Measurements from ENCODE around the gene JUN.
"Not testable (repeated sequence)": the region's sequence is repeated elsewhere in the genome, so short reads cannot be mapped to it uniquely, and the experiment has no call there.

Gene JUN

GRCh38 chr1:58804853-58805565, 21.2 kb upstream of the JUN start:
- H3K9ac ChIP-seq (ENCODE audit: low read length), result no peak overlapping the region
- TF ChIP-seq EZH2phosphoT487 (conservative IDR thresholded peaks at IDR 0.05; ENCODE audit: low read length) (no peak), CTCF (IDR thresholded peaks at IDR 0.05; ENCODE audit: insufficient read depth, low read length, poor library complexity, severe bottlenecking) (no peak)
- H2AFZ ChIP-seq (ENCODE audit: low read depth, low read length, severe bottlenecking), result no peak overlapping the region
- H3K36me3 ChIP-seq (ENCODE audit: low read length), result no peaks in the 10 kb centered on the region
- H3K4me3 ChIP-seq (ENCODE audit: insufficient read depth, low read length, poor library complexity, severe bottlenecking), result no peak overlapping the region
- H3K27ac ChIP-seq (ENCODE audit: low read depth, low read length), result no peak overlapping the region
- no peaks in the 10 kb centered on the region for H3K9me3 ChIP-seq (ENCODE audit: insufficient read depth, low read length)
- no peaks in the 10 kb centered on the region for H3K27me3 ChIP-seq (ENCODE audit: low read length)
- no peaks in the 10 kb centered on the region for H3F3A ChIP-seq (ENCODE audit: insufficient read depth)
- H3K4me2 ChIP-seq (ENCODE audit: low read depth, low read length, poor library complexity, severe bottlenecking), result no peak overlapping the region
- H3K9me2 ChIP-seq (replicated peaks; ENCODE audit: insufficient read depth, low read length), result no peaks in the 10 kb centered on the region
- no peaks in the 10 kb centered on the region for H4K20me1 ChIP-seq (ENCODE audit: low read depth, low read length)
- H3K79me2 ChIP-seq (ENCODE audit: insufficient read depth, low read length), result no peaks in the 10 kb centered on the region

DNA sequence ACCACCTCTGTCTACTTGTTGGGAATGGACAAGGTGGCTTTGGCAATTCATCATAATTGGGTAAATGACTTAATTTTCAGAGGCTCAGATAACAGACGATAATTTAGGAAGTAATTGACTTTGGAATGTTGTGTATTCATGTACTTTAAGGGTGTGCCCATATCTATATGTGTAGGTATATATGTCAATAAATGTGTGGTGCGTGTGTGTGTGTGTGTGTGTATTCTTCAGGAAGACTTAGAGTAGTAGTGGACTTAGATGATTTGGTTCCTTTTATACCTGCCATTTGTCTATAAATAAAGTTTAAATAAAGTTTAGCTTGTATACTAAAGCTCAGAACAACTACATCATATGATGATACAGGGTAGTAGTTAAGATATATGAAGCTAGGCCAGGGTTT, 20.0 kb upstream of the JUN start:
- Histone ChIP-seq H2AFZ (ENCODE audit: low read depth, low read length, severe bottlenecking) (no peak overlapping the region), H3K4me2 (ENCODE audit: low read depth, low read length, poor library complexity, severe bottlenecking) (no peak overlapping the region), H3K36me3 (ENCODE audit: low read length) (no peaks in the 10 kb centered on the region), H3K9me2 (replicated peaks; ENCODE audit: insufficient read depth, low read length) (no peaks in the 10 kb centered on the region), H3K9me3 (ENCODE audit: insufficient read depth, low read length) (no peaks in the 10 kb centered on the region), H3K9ac (ENCODE audit: low read length) (no peak overlapping the region), H4K20me1 (ENCODE audit: low read depth, low read length) (no peaks in the 10 kb centered on the region), H3K4me3 (ENCODE audit: insufficient read depth, low read length, poor library complexity, severe bottlenecking) (no peak overlapping the region), H3K79me2 (ENCODE audit: insufficient read depth, low read length) (no peaks in the 10 kb centered on the region), H3F3A (ENCODE audit: insufficient read depth) (no peaks in the 10 kb centered on the region), H3K27me3 (ENCODE audit: low read length) (no peaks in the 10 kb centered on the region), H3K27ac (ENCODE audit: low read depth, low read length) (no peak overlapping the region)
- TF ChIP-seq CTCF (IDR thresholded peaks at IDR 0.05; ENCODE audit: insufficient read depth, low read length, poor library complexity, severe bottlenecking) (no peak), EZH2phosphoT487 (conservative IDR thresholded peaks at IDR 0.05; ENCODE audit: low read length) (no peak)

DNA sequence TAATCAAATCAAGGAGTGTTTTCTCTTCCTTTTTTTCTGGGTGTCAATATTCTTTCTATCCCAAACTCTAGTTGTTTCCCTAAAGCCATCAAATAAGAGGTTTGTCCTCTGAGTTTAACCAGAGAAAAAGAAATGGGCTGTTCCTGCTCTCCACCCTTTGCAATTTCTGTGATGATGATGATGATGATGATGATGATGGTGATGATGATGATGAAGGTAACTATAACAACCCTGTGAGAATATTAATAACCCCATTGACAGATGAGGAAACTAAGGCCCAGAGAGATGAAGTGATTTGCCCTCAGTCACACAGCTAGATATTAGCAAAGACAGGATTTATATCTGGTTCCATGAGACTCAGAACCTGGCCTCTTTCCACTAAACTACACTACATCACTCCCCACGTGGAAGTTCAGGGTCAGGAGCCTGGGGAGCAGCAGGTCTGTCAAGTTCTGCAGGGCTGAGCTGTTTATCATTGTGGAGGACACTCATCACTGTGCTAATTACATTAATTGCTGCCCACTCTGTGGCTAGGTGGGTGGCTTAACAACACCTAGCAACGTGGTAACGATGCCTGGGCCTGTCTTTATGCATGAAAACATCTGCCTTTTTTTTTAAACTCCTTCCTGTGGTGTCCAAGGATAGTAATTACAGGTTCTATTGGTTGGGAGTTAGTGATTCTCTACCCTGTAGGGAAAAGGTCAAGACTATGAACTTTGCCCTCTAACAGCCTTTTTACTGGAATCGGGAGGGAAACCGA, 19.0 kb upstream of the JUN start:
- TF ChIP-seq EZH2phosphoT487 (conservative IDR thresholded peaks at IDR 0.05; ENCODE audit: low read length) (no peak), CTCF (IDR thresholded peaks at IDR 0.05; ENCODE audit: insufficient read depth, low read length, poor library complexity, severe bottlenecking) (no peak)
- Histone ChIP-seq H2AFZ (ENCODE audit: low read depth, low read length, severe bottlenecking) (no peak overlapping the region), H3K9ac (ENCODE audit: low read length) (no peak overlapping the region), H3K9me3 (ENCODE audit: insufficient read depth, low read length) (no peaks in the 10 kb centered on the region), H4K20me1 (ENCODE audit: low read depth, low read length) (no peaks in the 10 kb centered on the region), H3K9me2 (replicated peaks; ENCODE audit: insufficient read depth, low read length) (no peaks in the 10 kb centered on the region), H3K79me2 (ENCODE audit: insufficient read depth, low read length) (no peaks in the 10 kb centered on the region), H3K36me3 (ENCODE audit: low read length) (no peaks in the 10 kb centered on the region), H3K27me3 (ENCODE audit: low read length) (no peaks in the 10 kb centered on the region), H3K4me3 (ENCODE audit: insufficient read depth, low read length, poor library complexity, severe bottlenecking) (no peak overlapping the region), H3K27ac (ENCODE audit: low read depth, low read length) (no peak overlapping the region), H3K4me2 (ENCODE audit: low read depth, low read length, poor library complexity, severe bottlenecking) (no peak overlapping the region), H3F3A (ENCODE audit: insufficient read depth) (no peaks in the 10 kb centered on the region)

GRCh38 chr1:58801286-58801685, 17.4 kb upstream of the JUN start:
- not testable (repeated sequence) for H2AFZ ChIP-seq (ENCODE audit: low read depth, low read length, severe bottlenecking); H3K4me3 ChIP-seq (ENCODE audit: insufficient read depth, low read length, poor library complexity, severe bottlenecking); H3K79me2 ChIP-seq (ENCODE audit: insufficient read depth, low read length)

More at GRCh38 chr1:58801286-58801685, 17.4 kb upstream of the JUN start:
- not testable (repeated sequence) for H3F3A ChIP-seq (ENCODE audit: insufficient read depth); H3K9me2 ChIP-seq (replicated peaks; ENCODE audit: insufficient read depth, low read length); H3K27me3 ChIP-seq (ENCODE audit: low read length); H3K9ac ChIP-seq (ENCODE audit: low read length); H3K4me2 ChIP-seq (ENCODE audit: low read depth, low read length, poor library complexity, severe bottlenecking); H4K20me1 ChIP-seq (ENCODE audit: low read depth, low read length); H3K36me3 ChIP-seq (ENCODE audit: low read length); H3K9me3 ChIP-seq (ENCODE audit: insufficient read depth, low read length); H3K27ac ChIP-seq (ENCODE audit: low read depth, low read length)

All from SU-DHL-6 (cell line).